ENCODE data around the gene MED8.
A peak's percentile ranks its signal among the peaks of the same experiment; 100 is the strongest.

The MED8 gene

DNA sequence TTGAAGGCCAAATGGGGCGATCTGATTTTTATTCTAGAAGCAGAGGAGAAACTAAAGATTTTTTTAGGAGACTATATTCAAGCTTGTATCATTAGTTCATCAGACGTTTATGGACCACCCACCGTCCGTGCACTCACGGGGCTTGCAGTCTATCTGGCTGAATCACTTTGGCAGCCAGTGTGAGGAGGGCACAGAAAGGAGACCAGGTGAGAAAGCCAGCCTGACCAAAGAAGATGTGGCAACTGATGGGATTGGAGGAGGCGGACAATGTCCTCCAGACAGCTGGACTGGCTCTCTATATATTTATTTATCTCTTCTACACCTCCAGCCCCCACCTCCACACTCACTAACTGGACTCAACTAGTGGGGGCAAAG lies 21.0 kb downstream of the MED8 start:
- TF ChIP-seq, protein P1, sequence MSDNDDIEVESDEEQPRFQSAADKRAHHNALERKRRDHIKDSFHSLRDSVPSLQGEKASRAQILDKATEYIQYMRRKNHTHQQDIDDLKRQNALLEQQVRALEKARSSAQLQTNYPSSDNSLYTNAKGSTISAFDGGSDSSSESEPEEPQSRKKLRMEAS (IDR thresholded peaks at IDR 0.05), result no peak
- no peak for TF ChIP-seq NFIC (IDR thresholded peaks at IDR 0.05)

DNA sequence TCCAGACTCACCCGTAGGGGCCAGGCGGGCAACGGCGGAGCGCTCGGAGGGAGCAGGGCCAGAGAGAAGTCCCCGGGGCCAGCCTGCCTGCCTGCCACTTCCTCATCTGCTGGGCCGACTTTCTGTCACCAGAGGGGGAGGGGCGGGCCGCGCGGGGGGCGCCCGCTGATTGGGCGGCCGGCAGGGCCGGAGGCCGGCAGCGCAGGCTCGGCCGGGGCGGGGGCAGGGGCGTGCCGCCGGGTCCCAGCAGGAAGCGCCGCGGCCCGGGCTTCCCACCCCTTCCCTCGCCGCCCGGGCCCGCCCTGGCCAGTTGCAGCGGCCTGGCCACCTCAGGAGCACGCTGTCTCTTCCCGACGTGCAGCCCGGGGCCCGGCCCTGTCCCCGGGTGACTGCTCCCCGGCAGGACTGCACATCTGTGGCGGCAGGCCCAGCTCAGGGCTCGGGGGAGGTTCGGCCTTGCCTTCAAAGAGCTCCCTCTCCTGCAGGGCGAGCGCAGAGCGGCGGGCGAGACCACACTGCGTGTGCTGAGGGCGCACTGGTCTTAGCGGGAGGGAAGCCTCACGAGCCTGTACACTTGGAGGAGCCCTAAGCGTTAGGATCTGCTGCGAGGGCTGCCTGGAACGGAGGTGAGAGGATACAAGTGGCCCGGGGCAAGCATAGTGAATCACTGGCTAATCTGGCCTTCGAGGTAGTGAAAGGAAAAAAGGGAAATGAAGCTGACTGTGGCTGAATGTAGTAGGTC lies 21.5 kb downstream of the MED8 start, which contains the start of gene ELOVL1:
Gene ELOVL1 (minus strand): TSS at position 108 of the 742 bp plus-strand sequence. CDS start 2,402 bp downstream, outside the sequence.
- TF ChIP-seq YY1 (IDR thresholded peaks at IDR 0.05; ENCODE audit: low read depth), result no peak
- no peak for TF ChIP-seq FOXM1 (IDR thresholded peaks at IDR 0.05; ENCODE audit: borderline replicate concordance, low read depth)
- TF ChIP-seq TCF12 (IDR thresholded peaks at IDR 0.05; ENCODE audit: low read depth), result 0 out of 2 replicates have a peak, but pooled peaks have one; percentile 6
- TF ChIP-seq TEAD4 (IDR thresholded peaks at IDR 0.05), result no peak
- 0 out of 2 replicates have a peak, but pooled peaks have one; percentile 13 for TF ChIP-seq NFIC (IDR thresholded peaks at IDR 0.05)
- no peak for TF ChIP-seq CREB1 (IDR thresholded peaks at IDR 0.05; ENCODE audit: low read depth)
- TF ChIP-seq, protein P2, sequence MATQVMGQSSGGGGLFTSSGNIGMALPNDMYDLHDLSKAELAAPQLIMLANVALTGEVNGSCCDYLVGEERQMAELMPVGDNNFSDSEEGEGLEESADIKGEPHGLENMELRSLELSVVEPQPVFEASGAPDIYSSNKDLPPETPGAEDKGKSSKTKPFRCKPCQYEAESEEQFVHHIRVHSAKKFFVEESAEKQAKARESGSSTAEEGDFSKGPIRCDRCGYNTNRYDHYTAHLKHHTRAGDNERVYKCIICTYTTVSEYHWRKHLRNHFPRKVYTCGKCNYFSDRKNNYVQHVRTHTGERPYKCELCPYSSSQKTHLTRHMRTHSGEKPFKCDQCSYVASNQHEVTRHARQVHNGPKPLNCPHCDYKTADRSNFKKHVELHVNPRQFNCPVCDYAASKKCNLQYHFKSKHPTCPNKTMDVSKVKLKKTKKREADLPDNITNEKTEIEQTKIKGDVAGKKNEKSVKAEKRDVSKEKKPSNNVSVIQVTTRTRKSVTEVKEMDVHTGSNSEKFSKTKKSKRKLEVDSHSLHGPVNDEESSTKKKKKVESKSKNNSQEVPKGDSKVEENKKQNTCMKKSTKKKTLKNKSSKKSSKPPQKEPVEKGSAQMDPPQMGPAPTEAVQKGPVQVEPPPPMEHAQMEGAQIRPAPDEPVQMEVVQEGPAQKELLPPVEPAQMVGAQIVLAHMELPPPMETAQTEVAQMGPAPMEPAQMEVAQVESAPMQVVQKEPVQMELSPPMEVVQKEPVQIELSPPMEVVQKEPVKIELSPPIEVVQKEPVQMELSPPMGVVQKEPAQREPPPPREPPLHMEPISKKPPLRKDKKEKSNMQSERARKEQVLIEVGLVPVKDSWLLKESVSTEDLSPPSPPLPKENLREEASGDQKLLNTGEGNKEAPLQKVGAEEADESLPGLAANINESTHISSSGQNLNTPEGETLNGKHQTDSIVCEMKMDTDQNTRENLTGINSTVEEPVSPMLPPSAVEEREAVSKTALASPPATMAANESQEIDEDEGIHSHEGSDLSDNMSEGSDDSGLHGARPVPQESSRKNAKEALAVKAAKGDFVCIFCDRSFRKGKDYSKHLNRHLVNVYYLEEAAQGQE (IDR thresholded peaks at IDR 0.05; ENCODE audit: low read depth), result no peak
- TF ChIP-seq EP300 (IDR thresholded peaks at IDR 0.05; ENCODE audit: borderline replicate concordance), result no peak; the same call in 1 of the 2 replicates
- TF ChIP-seq, protein P3, sequence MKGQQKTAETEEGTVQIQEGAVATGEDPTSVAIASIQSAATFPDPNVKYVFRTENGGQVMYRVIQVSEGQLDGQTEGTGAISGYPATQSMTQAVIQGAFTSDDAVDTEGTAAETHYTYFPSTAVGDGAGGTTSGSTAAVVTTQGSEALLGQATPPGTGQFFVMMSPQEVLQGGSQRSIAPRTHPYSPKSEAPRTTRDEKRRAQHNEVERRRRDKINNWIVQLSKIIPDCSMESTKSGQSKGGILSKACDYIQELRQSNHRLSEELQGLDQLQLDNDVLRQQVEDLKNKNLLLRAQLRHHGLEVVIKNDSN (IDR thresholded peaks at IDR 0.05), result no peak
- TF ChIP-seq, protein P1 (IDR thresholded peaks at IDR 0.05), result peak; percentile 95
- TF ChIP-seq TAF1 (IDR thresholded peaks at IDR 0.05; ENCODE audit: low read depth), result peak; percentile 64
- no peak for TF ChIP-seq EGR1 (IDR thresholded peaks at IDR 0.05)
- TF ChIP-seq RAD21 (IDR thresholded peaks at IDR 0.05; ENCODE audit: low read depth), result peak; percentile 25; the same call in 1 of the 2 replicates
- TF ChIP-seq CEBPB (IDR thresholded peaks at IDR 0.05), result no peak
- TF ChIP-seq ZBTB7A (IDR thresholded peaks at IDR 0.05; ENCODE audit: low read depth), result no peak; the same call in 1 of the 2 replicates

DNA sequence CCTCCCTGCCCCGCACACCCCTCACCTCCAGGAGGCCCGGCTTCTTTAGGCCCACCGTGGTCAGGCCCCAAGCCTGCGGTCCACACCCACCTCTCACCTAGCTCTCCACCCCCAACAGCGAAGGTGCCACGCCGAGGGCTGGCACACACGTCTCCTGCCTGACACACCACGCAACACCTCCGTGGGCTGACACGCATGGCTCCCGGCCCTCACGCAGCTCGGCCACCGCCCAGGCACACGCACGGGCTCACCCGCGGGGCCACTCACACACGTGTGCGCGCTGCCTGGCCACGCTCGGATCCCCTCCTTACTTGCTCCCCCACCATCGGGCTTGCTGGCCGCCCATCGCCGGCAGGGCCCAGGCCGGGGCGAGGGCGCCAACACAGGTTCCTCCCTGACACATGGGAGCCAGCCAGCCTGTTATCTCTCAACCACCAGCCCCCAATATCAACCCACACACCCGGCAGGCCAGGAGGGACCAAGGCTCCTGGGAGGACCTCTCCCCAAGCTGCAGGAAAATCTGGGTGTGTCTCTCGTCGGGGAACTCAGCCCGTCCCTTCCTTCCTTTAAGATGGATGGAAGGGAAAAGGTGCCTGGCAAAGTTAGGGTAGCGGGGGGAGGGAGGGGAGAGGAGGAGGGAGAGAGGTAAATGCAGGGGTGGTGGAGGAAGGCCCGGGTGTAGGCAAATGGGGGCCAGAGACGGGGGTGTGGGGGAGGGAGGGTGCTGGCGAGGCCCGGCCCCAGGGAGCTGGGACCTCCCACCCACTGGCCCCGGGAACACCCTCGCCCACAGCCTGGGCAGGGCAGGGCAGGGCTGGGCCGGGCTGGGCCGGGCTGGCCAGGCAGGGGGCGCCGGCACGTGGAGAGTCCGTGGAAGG lies 22.3 kb downstream of the MED8 start:
- 0 out of 2 replicates have a peak, but pooled peaks have one; percentile 16 for TF ChIP-seq ZBTB7A (IDR thresholded peaks at IDR 0.05; ENCODE audit: low read depth)
- 0 out of 2 replicates have a peak, but pooled peaks have one; percentile 5 for TF ChIP-seq EP300 (IDR thresholded peaks at IDR 0.05; ENCODE audit: borderline replicate concordance)
- TF ChIP-seq YY1 (IDR thresholded peaks at IDR 0.05; ENCODE audit: low read depth), result no peak
- TF ChIP-seq RAD21 (IDR thresholded peaks at IDR 0.05; ENCODE audit: low read depth), result no peak
- no peak for TF ChIP-seq NFIC (IDR thresholded peaks at IDR 0.05)
- no peak for TF ChIP-seq TEAD4 (IDR thresholded peaks at IDR 0.05)
- TF ChIP-seq EGR1 (IDR thresholded peaks at IDR 0.05), result no peak; the same call in 1 of the 2 replicates
- no peak for TF ChIP-seq FOXM1 (IDR thresholded peaks at IDR 0.05; ENCODE audit: borderline replicate concordance, low read depth)
- TF ChIP-seq, protein P3 (IDR thresholded peaks at IDR 0.05), result no peak
- TF ChIP-seq CREB1 (IDR thresholded peaks at IDR 0.05; ENCODE audit: low read depth), result no peak
- TF ChIP-seq TAF1 (IDR thresholded peaks at IDR 0.05; ENCODE audit: low read depth), result no peak
- TF ChIP-seq, protein P2 (IDR thresholded peaks at IDR 0.05; ENCODE audit: low read depth), result no peak
- no peak for TF ChIP-seq CEBPB (IDR thresholded peaks at IDR 0.05)
- TF ChIP-seq, protein P1 (IDR thresholded peaks at IDR 0.05), result peak; percentile 75
- no peak for TF ChIP-seq TCF12 (IDR thresholded peaks at IDR 0.05; ENCODE audit: low read depth)

DNA sequence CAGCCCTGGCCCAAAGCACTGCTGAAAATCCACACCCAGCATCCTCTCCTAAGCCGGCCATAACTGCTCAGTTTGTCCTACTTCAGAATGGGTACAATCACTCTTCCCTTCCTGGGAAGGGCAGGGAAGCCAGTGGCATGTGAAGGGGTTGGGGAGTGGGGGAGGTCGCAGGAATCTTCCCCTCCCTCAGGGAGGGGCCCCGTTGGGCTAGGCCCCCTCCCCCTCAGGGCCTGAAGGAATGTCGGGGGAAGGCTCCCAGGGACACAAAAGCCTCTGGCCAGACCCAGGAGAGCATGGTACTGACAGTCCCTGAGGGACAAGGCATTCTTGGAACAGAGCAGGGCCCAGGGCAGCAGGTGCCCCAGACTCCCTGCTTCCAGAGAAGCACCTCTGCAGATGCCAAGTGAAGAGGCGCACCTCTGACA lies 23.0 kb downstream of the MED8 start:
- TF ChIP-seq, protein P1 (IDR thresholded peaks at IDR 0.05), result 0 out of 2 replicates have a peak, but pooled peaks have one; percentile 1
- TF ChIP-seq YY1 (IDR thresholded peaks at IDR 0.05; ENCODE audit: low read depth) (peak; percentile 60), ZBTB7A (IDR thresholded peaks at IDR 0.05; ENCODE audit: low read depth) (no peak), CEBPB (IDR thresholded peaks at IDR 0.05) (no peak), CREB1 (IDR thresholded peaks at IDR 0.05; ENCODE audit: low read depth) (no peak), EP300 (IDR thresholded peaks at IDR 0.05; ENCODE audit: borderline replicate concordance) (no peak), TAF1 (IDR thresholded peaks at IDR 0.05; ENCODE audit: low read depth) (no peak)

Data from Ishikawa (cell line).